Activated T-helper 2 cell treated with anti-CD3 and anti-CD28 coated beads, Interferon-gamma antibody, Interleukin-2, Interleukin-4, amounts not matched to agents 10 μg/mL and 5 μg/mL and 100 μg/mL, durations not matched to agents 14 hours and 24 hours and 36 hours (primary cell): Measurements from ENCODE around the gene SUN1. TPM values are rescaled to one million over a fixed set of nuclear protein-coding genes. Genes with fewer than 3 reads are reported as not detected.

ENCODE experiments used
- DNase-seq: peaks from one replicate; pipeline ENCODE4 v3.0.0; 2021; ENCODE audit warnings: low spot score
- H3K27ac Mint-ChIP-seq: one replicate; pipeline ENCODE4 v1.8.0; 2021; ENCODE audit warnings: mixed read lengths
- H3K27me3 Mint-ChIP-seq: one replicate; pipeline ENCODE4 v1.8.0; 2021; ENCODE audit warnings: low read depth, mixed read lengths
- H3K36me3 Mint-ChIP-seq: one replicate; pipeline ENCODE4 v1.8.0; 2021; ENCODE audit warnings: low read depth, mixed read lengths
- H3K4me1 Mint-ChIP-seq: one replicate; pipeline ENCODE4 v1.8.0; 2021; ENCODE audit warnings: low read depth, mixed read lengths
- H3K4me3 Mint-ChIP-seq: one replicate; pipeline ENCODE4 v1.8.0; 2021; ENCODE audit warnings: low read depth, mild to moderate bottlenecking, moderate library complexity, mixed read lengths
- H3K9me3 Mint-ChIP-seq: one replicate; pipeline ENCODE4 v1.8.0; 2021; ENCODE audit warnings: mixed read lengths
- intact Hi-C: fragments of 100-400 bp; cut with micrococcal nuclease; formaldehyde crosslinking; loops from one replicate; pipeline ENCODE4 v1.15.1; 2023
- total RNA-seq: library from RNA; stranded (reverse); gene quantifications from 2 replicates; pipeline ENCODE4 v1.2.3, GENCODE V29; 2022

Gene SUN1
- total RNA-seq, 1 donor from 2014 or later: 87.7 TPM

DNA sequence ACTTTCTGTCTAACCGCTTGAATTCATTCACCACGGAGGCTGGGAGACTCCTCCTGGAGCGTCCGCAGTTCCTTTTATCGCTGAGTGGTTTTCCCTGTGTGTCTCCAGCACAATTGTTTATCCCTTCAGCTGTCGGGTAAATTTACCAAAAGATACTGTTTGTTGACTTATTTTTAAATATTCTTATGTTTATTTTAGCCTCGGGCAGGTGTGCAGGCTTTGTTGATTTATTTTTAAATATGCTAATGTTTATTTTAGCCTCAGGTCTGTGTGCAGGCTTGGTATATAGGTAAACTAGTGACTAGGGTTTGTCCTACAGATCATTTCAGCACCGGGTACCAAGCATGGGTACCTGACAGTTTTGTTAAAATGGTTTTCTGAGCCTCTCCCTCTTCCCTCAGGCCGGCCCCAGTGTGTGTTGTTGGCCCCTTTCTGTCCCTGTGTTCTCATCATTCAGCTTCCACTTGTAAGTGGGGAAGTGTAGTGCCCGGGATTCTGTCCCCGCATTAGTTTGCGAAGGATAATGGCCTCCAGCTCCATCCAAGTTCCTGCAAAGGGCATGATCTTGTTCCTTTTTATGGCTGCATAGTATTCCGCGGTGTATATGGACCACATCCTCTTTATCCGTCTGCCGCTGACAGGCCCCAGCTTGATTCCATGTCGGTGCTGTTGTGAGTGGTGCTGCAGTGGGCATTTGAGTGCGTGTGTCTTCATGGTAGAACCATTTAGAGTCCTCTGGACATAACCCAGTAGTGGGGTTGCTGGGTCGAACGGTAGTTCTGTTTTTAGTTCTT lies 49.4 kb downstream of the SUN1 start:
- no peak for DNase-seq
- intact Hi-C loops: no loop called here
- Mint-ChIP-seq H3K27me3 (no peaks in the 10 kb centered on the region), H3K4me1 (peaks cover 6% of the 10 kb centered on the region), H3K27ac (no peak overlapping the region), H3K4me3 (no peak overlapping the region), H3K36me3 (peaks cover 6% of the 10 kb centered on the region), H3K9me3 (no peaks in the 10 kb centered on the region)

DNA sequence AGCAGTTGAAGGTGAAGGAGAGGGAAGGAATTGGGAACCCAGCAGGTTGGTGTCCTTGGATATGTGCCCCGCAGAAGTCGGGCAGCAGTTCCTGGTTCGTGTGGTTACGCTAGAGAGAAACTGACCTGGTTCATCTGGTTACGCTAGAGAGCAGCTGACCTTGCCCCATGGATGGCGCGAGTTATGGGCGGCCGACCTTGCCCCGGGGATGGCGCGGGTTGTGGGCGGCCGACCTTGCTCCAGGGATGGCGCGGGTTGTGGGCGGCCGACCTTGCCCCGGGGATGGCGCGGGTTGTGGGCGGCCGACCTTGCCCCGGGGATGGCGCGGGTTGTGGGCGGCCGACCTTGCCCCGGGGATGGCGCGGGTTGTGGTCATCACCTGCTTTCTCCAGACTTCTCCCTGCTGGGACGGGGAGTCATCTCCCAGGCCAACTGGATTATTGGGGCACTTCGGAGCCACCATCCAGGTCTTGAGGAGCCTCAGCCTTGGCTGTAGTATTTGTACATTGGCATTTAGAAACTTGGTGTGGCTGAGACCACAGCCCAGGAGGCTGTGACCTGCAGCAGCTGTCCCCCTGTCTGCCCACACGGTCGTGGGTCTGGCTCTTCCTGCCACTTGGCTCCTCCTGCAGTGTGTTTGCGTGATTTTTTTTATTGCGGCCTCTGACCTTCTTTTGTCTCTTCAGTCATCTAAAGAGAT lies 50.2 kb downstream of the SUN1 start:
- Mint-ChIP-seq H3K27me3 (no peaks in the 10 kb centered on the region), H3K4me1 (peaks cover 6% of the 10 kb centered on the region), H3K9me3 (no peaks in the 10 kb centered on the region), H3K27ac (no peak overlapping the region), H3K4me3 (no peak overlapping the region), H3K36me3 (peaks cover 6% of the 10 kb centered on the region)
- intact Hi-C loops: no loop called here
- DNase-seq: no peak

DNA sequence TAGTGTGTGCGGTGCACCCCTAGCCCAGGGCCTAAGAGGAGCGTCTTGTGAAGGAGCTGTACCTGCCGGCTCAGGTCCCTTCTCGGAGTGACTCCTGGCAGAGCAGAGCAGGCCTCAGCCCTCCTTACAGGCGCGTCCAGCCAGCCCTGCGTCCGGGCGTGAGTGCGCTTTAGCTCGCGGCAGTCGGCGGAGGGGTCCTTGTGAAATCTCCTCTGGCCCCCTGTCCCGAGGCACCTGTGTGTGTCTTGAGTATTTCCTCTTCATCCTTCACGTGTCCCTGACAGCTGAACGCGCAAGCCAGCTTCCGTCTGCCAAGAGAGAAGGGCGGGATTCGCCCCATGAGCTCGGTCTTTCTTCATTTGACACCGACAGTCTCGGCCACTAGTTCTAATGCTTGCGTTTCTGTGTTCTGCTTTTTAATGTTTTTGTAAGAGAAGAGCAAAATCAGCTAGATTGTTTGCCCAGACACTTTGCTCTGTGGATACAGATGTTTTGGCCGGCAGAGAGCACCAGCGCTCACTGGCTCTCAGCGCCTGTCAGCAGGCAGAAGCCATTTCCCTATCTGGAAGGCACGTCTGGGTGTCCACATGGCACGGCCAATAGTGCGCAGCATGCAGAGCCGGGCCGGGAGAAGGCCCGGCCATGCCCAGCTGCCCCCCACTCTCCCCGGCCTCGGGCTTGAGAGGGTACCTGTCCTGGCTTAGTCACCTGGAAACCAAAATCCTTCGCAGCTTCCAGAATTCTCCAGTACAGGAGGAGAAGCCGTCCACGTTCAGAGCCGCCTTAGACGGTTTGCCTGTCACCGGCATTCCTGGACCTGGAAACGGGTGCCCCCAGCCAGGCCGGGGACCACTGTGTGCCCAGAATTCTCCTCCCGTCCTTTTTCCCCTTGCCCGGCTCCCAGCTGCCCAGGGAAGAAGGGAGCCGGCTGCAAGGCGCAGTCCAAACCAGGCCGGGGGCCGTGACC lies 51.1 kb downstream of the SUN1 start:
- intact Hi-C loops: no loop called here
- H3K27me3 Mint-ChIP-seq: no peaks in the 10 kb centered on the region
- no peak overlapping the region for H3K27ac Mint-ChIP-seq
- H3K9me3 Mint-ChIP-seq: no peaks in the 10 kb centered on the region
- H3K36me3 Mint-ChIP-seq: peaks cover 7% of the 10 kb centered on the region
- no peak overlapping the region for H3K4me3 Mint-ChIP-seq
- peaks cover 3% of the 10 kb centered on the region for H3K4me1 Mint-ChIP-seq
- no peak for DNase-seq

DNA sequence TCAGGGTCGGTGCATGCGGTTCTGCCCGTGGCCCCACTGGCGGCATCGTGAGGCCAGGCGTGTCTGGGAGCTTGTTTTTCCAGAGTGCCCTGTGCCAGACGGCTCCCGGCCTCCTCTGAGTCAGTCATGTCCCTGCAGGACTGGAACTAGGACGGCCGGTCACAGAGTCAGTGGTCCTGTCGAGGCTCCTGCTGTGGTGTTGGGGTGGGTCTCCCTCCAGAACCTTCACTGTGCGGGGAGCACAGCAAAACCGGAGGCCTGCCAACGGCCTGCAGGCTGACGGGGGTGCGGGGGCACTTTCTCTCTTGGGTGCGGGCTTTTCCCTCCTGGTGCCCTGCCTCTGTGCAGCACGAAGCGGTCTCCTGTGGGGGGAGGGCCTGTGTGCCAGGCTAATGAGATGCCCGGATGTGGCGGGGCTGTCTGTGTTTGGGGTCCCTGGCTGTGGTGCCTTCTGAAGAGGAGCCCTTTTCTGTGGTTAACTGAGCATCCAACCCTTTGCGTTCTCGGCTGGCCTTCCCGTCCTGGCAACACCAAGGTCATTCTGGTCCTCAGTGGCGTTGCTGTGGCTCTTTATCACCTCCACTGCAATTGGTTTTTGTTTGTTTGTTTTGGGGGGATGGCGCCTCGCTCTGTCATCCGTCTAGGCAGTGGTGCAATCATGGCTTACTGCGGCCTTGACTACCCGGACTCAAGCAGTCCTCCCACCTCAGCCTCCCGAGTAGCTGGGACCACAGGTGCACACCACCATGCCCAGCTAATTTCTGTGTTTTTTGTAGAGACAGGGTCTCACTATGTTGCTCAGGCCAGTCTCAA lies 52.1 kb downstream of the SUN1 start:
- no peaks in the 10 kb centered on the region for H3K27me3 Mint-ChIP-seq
- H3K4me1 Mint-ChIP-seq: no peaks in the 10 kb centered on the region
- intact Hi-C loops: no loop called here
- H3K36me3 Mint-ChIP-seq: peaks cover 8% of the 10 kb centered on the region
- DNase-seq: no peak
- H3K27ac Mint-ChIP-seq: no peak overlapping the region
- no peaks in the 10 kb centered on the region for H3K9me3 Mint-ChIP-seq
- no peak overlapping the region for H3K4me3 Mint-ChIP-seq

DNA sequence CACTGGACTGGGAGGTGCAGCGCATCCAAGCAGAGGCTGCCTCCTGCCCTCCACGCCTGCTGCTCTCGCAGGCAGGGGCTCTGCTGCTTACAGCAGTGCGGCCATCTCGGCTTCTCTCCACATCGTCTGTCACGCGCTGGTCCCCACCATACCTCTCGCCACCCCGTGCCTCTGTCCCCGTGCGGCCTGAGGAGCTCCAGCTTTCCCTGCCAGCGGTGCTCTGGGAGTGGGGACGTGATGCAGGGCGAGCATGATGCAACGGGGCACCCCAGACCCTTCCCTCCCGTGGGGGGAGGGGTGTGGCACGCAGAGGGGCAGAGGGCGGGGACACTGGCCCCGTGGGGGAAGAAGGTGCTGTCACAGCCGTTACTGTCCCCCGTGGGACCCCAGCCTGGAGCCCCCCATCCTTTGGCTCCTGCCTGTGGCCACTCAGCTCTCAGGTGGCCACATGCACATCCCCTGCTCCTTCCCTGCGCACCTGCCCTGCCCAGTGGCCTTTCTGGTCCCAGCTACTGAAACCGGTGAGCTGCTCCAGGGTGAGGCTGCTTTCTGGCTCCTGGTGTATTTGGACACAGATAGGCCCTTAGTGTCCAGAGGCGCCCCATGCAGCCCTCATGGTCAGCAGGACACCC lies 53.1 kb downstream of the SUN1 start:
- H3K4me1 Mint-ChIP-seq: no peaks in the 10 kb centered on the region
- intact Hi-C loops: no loop called here

DNA sequence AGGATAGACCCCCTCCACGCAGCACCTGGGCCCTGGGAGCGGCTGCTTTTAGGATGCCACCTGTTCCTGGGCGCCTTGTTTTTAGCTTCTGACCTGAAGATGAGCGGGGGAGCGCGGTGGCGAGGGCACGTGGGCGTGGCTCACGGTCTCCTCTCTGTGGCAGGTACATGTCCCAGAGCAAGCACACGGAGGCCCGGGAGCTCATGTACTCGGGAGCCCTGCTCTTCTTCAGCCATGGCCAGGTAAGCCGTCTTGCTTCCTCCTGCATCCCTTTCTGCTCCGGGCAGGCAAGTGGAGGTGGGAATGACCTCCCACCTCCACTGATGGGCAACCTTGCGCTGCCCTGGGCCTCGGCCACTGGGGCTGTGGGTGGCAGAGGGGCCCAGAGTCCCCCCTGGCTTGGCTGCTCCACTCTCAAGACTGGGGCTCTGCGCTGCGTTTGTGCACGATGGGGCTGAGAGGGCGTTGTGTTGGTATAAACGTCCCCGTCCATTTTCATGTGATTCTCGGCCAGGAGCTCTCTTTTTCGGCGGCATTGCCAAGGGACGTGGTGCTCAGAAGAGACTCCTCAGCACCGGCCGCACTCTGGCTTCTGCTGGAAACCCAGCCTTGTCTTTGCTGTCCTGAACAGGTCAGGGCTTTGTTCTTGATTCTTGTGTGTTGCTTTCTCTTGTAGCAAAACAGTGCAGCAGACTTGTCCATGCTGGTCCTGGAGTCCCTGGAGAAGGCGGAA lies 53.8 kb downstream of the SUN1 start:
- no peaks in the 10 kb centered on the region for H3K4me1 Mint-ChIP-seq
- no peak overlapping the region for H3K27ac Mint-ChIP-seq
- intact Hi-C loops: no loop called here
- no peaks in the 10 kb centered on the region for H3K9me3 Mint-ChIP-seq
- H3K4me3 Mint-ChIP-seq: no peak overlapping the region
- DNase-seq: no peak
- H3K36me3 Mint-ChIP-seq: peaks cover 15% of the 10 kb centered on the region
- no peaks in the 10 kb centered on the region for H3K27me3 Mint-ChIP-seq

More for the DNA sequence above, 53.1 kb downstream of the SUN1 start:
- Mint-ChIP-seq H3K27me3 (no peaks in the 10 kb centered on the region), H3K4me3 (no peak overlapping the region), H3K9me3 (no peaks in the 10 kb centered on the region), H3K27ac (no peak overlapping the region), H3K36me3 (peaks cover 8% of the 10 kb centered on the region)
- DNase-seq: no peak

DNA sequence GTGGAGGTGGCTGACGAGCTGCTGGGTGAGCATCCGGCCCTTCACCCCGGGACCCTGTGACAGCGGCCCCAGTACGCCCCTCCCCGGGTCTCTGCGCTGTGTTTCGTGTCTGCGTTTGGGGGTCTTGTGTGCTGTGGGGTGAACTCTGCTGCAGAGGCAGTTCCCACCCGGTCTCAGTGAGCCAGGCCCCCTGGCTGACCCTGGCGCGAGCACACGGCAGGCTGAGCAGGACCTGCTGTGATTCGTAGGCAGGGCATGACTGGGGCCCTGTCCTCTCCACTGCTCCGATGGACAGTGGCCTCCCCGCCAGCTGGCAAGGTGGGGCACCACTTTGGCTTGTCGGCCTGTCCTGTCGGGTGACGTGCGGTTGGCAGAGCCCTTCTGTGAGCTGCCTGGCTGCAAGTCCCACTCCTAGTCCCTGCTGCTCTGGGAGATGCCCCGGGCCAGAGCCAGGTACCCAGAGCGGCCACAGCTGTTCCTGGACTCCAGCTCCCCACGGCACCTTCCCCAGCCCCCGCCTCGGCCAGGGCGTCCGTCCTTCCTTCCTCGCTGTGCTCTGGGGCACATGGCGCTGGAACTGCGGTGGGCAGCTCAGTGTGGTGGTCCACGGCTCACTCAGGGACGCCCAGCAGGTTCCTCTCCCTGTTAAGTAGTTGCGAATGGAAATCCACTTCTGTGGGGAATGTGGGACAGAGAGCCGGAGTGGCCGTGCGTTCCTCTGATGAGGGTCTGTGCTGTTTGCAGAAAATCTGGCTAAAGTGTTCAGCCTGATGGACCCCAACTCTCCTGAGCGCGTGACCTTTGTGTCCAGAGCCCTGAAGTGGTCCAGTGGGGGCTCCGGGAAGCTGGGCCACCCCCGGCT lies 54.6 kb downstream of the SUN1 start:
- Mint-ChIP-seq H3K36me3 (peaks cover 17% of the 10 kb centered on the region), H3K4me3 (no peak overlapping the region), H3K9me3 (no peaks in the 10 kb centered on the region), H3K4me1 (no peaks in the 10 kb centered on the region), H3K27ac (no peak overlapping the region), H3K27me3 (no peaks in the 10 kb centered on the region)
- intact Hi-C loops: no loop called here
- DNase-seq: no peak

DNA sequence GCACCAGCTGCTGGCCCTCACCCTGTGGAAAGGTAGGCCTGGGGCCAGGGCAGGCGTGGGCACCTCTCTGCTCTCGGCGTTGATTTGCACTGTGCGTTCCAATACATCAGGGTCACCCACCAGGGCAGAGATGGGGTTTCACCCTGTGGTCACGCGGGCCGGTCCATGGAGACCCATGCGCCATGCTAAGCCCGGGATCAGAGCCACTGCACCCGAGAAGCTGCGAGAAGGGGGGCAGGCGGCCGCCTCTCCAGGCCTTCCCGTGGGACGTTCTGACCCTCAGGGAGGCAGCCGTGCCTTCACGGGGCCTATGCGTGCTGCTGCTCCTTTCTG lies 55.2 kb downstream of the SUN1 start:
- H3K4me1 Mint-ChIP-seq: no peaks in the 10 kb centered on the region
- H3K27ac Mint-ChIP-seq: no peak overlapping the region
- DNase-seq: no peak
- intact Hi-C loops: no loop called here
- H3K4me3 Mint-ChIP-seq: no peak overlapping the region
- H3K36me3 Mint-ChIP-seq: peaks cover 23% of the 10 kb centered on the region
- no peaks in the 10 kb centered on the region for H3K9me3 Mint-ChIP-seq
- H3K27me3 Mint-ChIP-seq: no peaks in the 10 kb centered on the region

DNA sequence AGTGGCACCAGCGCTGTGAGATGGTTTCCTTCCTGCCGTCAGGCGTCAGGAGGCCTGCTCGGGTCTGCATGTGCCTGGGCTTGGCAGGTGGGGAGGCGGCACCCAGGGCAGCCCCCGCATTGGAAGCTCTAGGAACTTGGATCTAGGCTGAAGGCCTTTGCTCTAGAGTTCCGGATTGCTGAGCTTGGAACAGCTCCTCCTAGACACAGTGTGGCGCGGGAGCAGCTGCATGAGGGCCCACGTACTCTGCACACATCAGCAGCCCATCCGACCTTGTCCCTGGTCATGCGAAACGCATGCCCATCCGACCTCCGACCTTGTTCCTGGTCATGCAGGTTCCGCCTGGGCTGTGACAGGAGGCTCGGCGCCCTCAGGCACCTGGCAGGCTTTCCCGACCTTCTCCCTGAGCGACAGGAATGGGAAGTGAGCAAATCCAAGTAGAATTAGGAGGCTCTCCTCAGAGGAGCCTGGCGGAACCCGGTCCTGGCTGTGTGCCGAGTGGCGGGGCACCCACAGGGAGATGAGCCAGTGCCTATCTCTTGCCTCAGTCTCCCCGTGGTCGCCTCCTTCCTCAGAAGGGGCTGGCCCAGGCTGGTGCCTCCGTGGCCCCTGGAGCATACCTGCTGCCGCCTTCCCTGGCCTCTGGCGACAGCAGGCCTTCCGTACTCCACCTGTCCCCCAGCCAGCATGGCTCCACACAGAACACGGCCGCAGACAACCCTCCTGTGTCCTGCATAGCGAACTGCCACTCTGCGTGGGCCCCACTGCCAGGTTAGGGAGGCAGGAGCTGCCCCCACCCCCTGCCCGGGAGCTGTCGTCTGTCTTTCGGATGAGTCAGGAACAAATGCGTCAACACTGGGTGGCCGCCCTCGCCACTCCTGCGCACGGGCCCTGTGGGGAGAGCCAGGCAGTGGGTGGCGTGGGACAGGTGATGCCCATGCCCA lies 56.1 kb downstream of the SUN1 start:
- Mint-ChIP-seq H3K9me3 (no peaks in the 10 kb centered on the region), H3K36me3 (peaks cover 32% of the 10 kb centered on the region), H3K27ac (no peak overlapping the region), H3K27me3 (no peaks in the 10 kb centered on the region), H3K4me1 (no peaks in the 10 kb centered on the region), H3K4me3 (no peak overlapping the region)
- no peak for DNase-seq
- intact Hi-C loops: no loop called here

DNA sequence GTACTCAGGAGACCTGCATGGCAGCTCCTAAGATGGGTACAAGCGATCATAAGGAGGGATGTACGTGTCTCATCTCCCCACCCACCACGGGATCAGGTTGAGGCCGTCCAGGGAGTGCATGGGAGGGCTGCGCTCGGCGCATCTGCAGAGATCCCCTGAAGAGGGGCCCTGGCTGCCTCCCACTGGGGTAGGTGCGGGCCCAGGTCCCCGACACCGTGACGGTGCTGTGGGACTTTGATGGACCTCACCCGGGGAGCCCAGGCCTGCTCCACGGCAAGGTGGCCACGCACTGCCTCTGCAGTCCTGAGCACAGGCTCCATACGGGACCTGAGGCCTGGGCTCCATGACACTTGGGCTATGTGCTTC lies 56.7 kb downstream of the SUN1 start:
- Mint-ChIP-seq H3K4me3 (no peak overlapping the region), H3K27me3 (no peaks in the 10 kb centered on the region)

More for the DNA sequence above, 56.7 kb downstream of the SUN1 start:
- H3K9me3 Mint-ChIP-seq: no peaks in the 10 kb centered on the region
- no peaks in the 10 kb centered on the region for H3K4me1 Mint-ChIP-seq
- H3K27ac Mint-ChIP-seq: no peak overlapping the region
- no peak for DNase-seq
- peaks cover 39% of the 10 kb centered on the region for H3K36me3 Mint-ChIP-seq
- intact Hi-C loops: no loop called here
